ENCODE data around the gene NT5M. TPM values are rescaled to one million over a fixed set of nuclear protein-coding genes. Genes with fewer than 3 reads are reported as not detected.
A peak's percentile ranks its signal among the peaks of the same experiment; 100 is the strongest.

Gene NT5M
- total RNA-seq, 8 experiments from 2014 or later = 2.8 to 11.7 (median 9.1) TPM

- ATAC-seq (replicated peaks in 6 of 8) = no peak
Measured at GRCh38 chr17:17347956-17348871, 45.0 kb downstream of the NT5M start.

GRCh38 chr17:17348872-17349723 lies 45.9 kb downstream of the NT5M start:
- Histone ChIP-seq H3K27ac (no peak overlapping the region), H3K4me1 (replicated peaks in 1 of 2) (peaks cover 0 to 7% of the 10 kb centered on the region in 2 donors), H3K4me3 (no peak overlapping the region)
- no peak for ATAC-seq (replicated peaks in 6 of 8)
- WGBS, 10 experiments = 0 to 76% (median 45%) methylated on average over 1 to 6 of the region's 11 CpGs; no CpG with 5 or more reads in 4 of the 10 experiments
- in situ Hi-C loops (cut with MboI; ENCODE audit: low pct_unique_long_range_greater_than_20kb in 2 of 9, low sequenced_read_pairs in 9 of 9, unreplicated experiment in 9 of 9) = no loop called here

More at GRCh38 chr17:17347956-17348871, 45.0 kb downstream of the NT5M start:
- no peak overlapping the region for H3K27ac ChIP-seq
- 20 to 100% (median 90%) methylated on average over 1 to 2 of the region's 10 CpGs; no CpG with 5 or more reads in 4 of the 10 experiments for WGBS, 10 experiments
- in situ Hi-C loops (cut with MboI; ENCODE audit: low pct_unique_long_range_greater_than_20kb in 2 of 9, low sequenced_read_pairs in 9 of 9, unreplicated experiment in 9 of 9) = no loop called here
- peaks cover 0 to 7% of the 10 kb centered on the region in 2 donors for H3K4me1 ChIP-seq (replicated peaks in 1 of 2)
- H3K4me3 ChIP-seq = no peak overlapping the region

GRCh38 chr17:17349724-17350106 lies 46.5 kb downstream of the NT5M start:
- 44 to 100% (median 80%) methylated on average over 1 to 5 of the region's 14 CpGs; no CpG with 5 or more reads in 5 of the 10 experiments for WGBS, 10 experiments
- peaks cover 0 to 7% of the 10 kb centered on the region in 2 donors for H3K4me1 ChIP-seq (replicated peaks in 1 of 2)
- no peak overlapping the region for H3K4me3 ChIP-seq
- H3K27ac ChIP-seq = no peak overlapping the region
- in situ Hi-C loops (cut with MboI; ENCODE audit: low pct_unique_long_range_greater_than_20kb in 2 of 9, low sequenced_read_pairs in 9 of 9, unreplicated experiment in 9 of 9) = loop anchor here (10.0 to 25.0 kb wide), 5 partner anchors 145 to 688 kb away; partner anchors contain the start of genes ATPAF2 (in 1 of the 9), GID4 (in 1 of the 9) and RASD1 (in 1 of the 9)
- ATAC-seq (replicated peaks in 6 of 8) = no peak

GRCh38 chr17:17350491-17351355 lies 47.5 kb downstream of the NT5M start:
- 65 to 80% (median 76%) methylated on average over 2 to 5 of the region's 19 CpGs; no CpG with 5 or more reads in 7 of the 10 experiments for WGBS, 10 experiments
- peaks cover 3 to 10% of the 10 kb centered on the region in 2 donors for H3K4me1 ChIP-seq (replicated peaks in 1 of 2)
- peak in 2 of 8 experiments; percentile 37 to 55 for ATAC-seq (replicated peaks in 6 of 8)
- no peak overlapping the region for H3K27ac ChIP-seq
- no peak overlapping the region for H3K4me3 ChIP-seq
- in situ Hi-C loops (cut with MboI; ENCODE audit: low pct_unique_long_range_greater_than_20kb in 2 of 9, low sequenced_read_pairs in 9 of 9, unreplicated experiment in 9 of 9) = loop anchor here (10.0 to 25.0 kb wide), 5 partner anchors 144 to 687 kb away; partner anchors contain the start of genes ATPAF2 (in 1 of the 9), GID4 (in 1 of the 9) and RASD1 (in 1 of the 9)

DNA sequence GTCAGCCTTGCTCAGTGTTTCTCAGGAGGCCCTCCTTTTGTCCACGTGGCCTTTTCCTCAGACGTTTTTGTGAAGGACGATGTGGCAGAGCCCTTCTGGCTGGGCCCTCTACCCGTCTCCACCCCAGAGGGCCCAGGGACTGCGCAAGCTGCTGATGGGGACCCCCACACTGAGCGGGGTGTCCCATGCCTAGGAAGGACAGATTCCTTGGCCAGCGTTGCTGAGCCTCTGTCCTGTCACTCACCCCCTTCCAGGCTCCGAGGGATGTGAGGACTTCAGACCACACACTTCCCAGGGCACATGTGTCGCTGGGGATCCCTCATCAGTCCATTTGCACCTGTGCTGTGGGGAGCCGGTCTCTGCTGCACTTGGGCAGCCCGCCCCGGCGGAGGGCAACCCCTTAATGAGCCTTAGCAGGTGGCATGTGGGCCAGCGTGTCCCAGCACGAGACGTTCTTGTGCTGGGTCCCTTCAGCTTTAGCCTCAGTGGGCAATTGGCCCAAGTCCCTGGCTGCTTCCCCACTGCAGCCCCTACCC lies 48.3 kb downstream of the NT5M start:
- H3K4me1 ChIP-seq (replicated peaks in 1 of 2) = peaks cover 7 to 12% of the 10 kb centered on the region in 2 donors
- H3K4me3 ChIP-seq = no peak overlapping the region
- no peak overlapping the region for H3K27ac ChIP-seq
- no CpG with 5 or more reads among the region's 16 CpGs for WGBS, 10 experiments
- in situ Hi-C loops (cut with MboI; ENCODE audit: low pct_unique_long_range_greater_than_20kb in 2 of 9, low sequenced_read_pairs in 9 of 9, unreplicated experiment in 9 of 9) = loop anchor here (10.0 to 25.0 kb wide), 5 partner anchors 143 to 686 kb away; partner anchors contain the start of genes ATPAF2 (in 1 of the 9), GID4 (in 1 of the 9) and RASD1 (in 1 of the 9)
- no peak for ATAC-seq (replicated peaks in 6 of 8)

DNA sequence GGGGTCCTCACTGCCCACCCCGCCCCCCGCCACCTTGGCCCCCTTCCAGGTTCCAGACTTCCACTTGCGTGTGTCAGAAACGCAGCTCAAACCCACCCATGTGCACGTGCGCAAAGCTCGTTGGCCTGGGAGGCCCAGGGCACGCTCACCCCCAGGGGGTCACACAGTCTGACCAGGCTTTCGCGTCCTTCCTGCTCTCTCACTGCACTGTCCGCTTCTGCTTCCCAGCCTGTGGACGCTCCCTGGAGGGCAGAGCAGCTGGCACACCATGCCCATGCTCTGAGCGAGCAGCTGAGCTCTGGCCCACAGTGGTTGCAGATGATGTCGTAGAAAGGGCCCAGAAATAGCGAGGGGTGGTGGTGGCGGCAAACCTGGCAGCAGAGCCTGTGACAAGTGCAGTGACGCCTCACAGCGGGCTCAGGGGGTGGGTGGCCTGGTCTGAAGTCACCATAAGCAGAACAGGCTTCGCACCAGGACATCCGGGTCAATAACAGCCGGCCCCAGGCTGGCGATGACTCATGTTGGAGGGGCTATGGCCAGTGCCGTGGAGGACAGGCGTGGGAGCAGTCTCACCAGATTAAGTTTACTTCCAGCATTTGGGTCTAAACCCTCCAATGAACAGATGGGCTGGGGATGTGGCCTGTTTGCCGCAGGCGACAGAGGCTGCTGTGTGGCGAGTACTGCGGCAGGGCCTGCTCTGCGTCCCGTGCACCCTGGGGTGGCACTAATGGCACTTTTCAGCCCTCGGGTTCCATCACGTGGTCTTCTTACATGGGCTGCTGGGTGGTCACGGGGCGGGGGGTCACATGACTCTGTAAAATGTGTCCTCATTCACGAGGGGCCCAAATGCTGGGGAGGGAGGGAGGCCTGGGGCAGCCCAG lies 49.0 kb downstream of the NT5M start:
- 37 to 90% (median 70%) methylated on average over 2 of the region's 35 CpGs; no CpG with 5 or more reads in 7 of the 10 experiments for WGBS, 10 experiments
- in situ Hi-C loops (cut with MboI; ENCODE audit: low pct_unique_long_range_greater_than_20kb in 2 of 9, low sequenced_read_pairs in 9 of 9, unreplicated experiment in 9 of 9) = loop anchor here (10.0 to 25.0 kb wide), 5 partner anchors 143 to 685 kb away; partner anchors contain the start of genes ATPAF2 (in 1 of the 9), GID4 (in 1 of the 9) and RASD1 (in 1 of the 9)
- peak in 6 of 8 experiments; percentile 17 to 57 (median 38) for ATAC-seq (replicated peaks in 6 of 8)
- Histone ChIP-seq H3K27ac (no peak overlapping the region), H3K4me3 (no peak overlapping the region), H3K4me1 (replicated peaks in 1 of 2) (peaks cover 7 to 12% of the 10 kb centered on the region in 2 donors)

- Histone ChIP-seq H3K4me3 (no peak overlapping the region), H3K4me1 (replicated peaks in 1 of 2) (peaks cover 7 to 12% of the 10 kb centered on the region in 2 donors), H3K27ac (no peak overlapping the region)
- 40 to 90% (median 82%) methylated on average over 2 to 8 of the region's 14 CpGs; no CpG with 5 or more reads in 2 of the 10 experiments for WGBS, 10 experiments
- in situ Hi-C loops (cut with MboI; ENCODE audit: low pct_unique_long_range_greater_than_20kb in 2 of 9, low sequenced_read_pairs in 9 of 9, unreplicated experiment in 9 of 9) = loop anchor here (10.0 to 25.0 kb wide), 5 partner anchors 142 to 684 kb away; partner anchors contain the start of genes ATPAF2 (in 1 of the 9), GID4 (in 1 of the 9) and RASD1 (in 1 of the 9)
- ATAC-seq (replicated peaks in 6 of 8) = no peak
Measured at GRCh38 chr17:17352836-17353624, 49.9 kb downstream of the NT5M start.

GRCh38 chr17:17353625-17354484 lies 50.7 kb downstream of the NT5M start:
- Histone ChIP-seq H3K27ac (no peak overlapping the region), H3K4me3 (no peak overlapping the region), H3K4me1 (replicated peaks in 1 of 2) (peaks cover 7 to 12% of the 10 kb centered on the region in 2 donors)
- in situ Hi-C loops (cut with MboI; ENCODE audit: low pct_unique_long_range_greater_than_20kb in 2 of 9, low sequenced_read_pairs in 9 of 9, unreplicated experiment in 9 of 9) = loop anchor here (10.0 to 25.0 kb wide), 5 partner anchors 141 to 683 kb away; partner anchors contain the start of genes ATPAF2 (in 1 of the 9), GID4 (in 1 of the 9) and RASD1 (in 1 of the 9)
- WGBS, 10 experiments = 20 to 90% (median 81%) methylated on average over 1 to 5 of the region's 15 CpGs; no CpG with 5 or more reads in 4 of the 10 experiments
- no peak for ATAC-seq (replicated peaks in 6 of 8)

- Histone ChIP-seq H3K4me3 (no peak overlapping the region), H3K4me1 (replicated peaks in 1 of 2) (peaks cover 6 to 7% of the 10 kb centered on the region in 2 donors), H3K27ac (no peak overlapping the region)
- in situ Hi-C loops (cut with MboI; ENCODE audit: low pct_unique_long_range_greater_than_20kb in 2 of 9, low sequenced_read_pairs in 9 of 9, unreplicated experiment in 9 of 9) = loop anchor here (10.0 to 25.0 kb wide), 5 partner anchors 140 to 683 kb away; partner anchors contain the start of genes ATPAF2 (in 1 of the 9), GID4 (in 1 of the 9) and RASD1 (in 1 of the 9)
- WGBS, 10 experiments = 0 to 100% (median 30%) methylated on average over 1 to 8 of the region's 14 CpGs; no CpG with 5 or more reads in 2 of the 10 experiments
- ATAC-seq (replicated peaks in 6 of 8) = peak; percentile 46 to 73 (median 54)
Measured at GRCh38 chr17:17354560-17355349, 51.6 kb downstream of the NT5M start.
